Spleen (tissue), 7 donors: Measurements from ENCODE around the gene RNASE2.

ENCODE experiments used
- POLR2A ChIP-seq, 3 donors: fragments of 450-650 bp; IDR thresholded peaks; one replicate each; pipeline ENCODE4 v1.5.1; 2017; ENCODE audit warnings: antibody characterized with exemption in 3 of 3, mild to moderate bottlenecking in 1 of 3
- TF ChIP-seq, protein P1 (sequence below), 11 experiments: fragments of 200-600 bp in 7 of 11; fragments of 450-650 bp in 4 of 11; sonication (generic) in 4 of 11; IDR thresholded peaks in 8 of 11; conservative IDR thresholded peaks in 3 of 11; 1 replicate in 7 of 11; 2 replicates in 4 of 11; pipeline versions ENCODE4 v1.4.0 to v1.8.0; 2016 to 2021; ENCODE audit warnings: antibody characterized with exemption in 11 of 11, inconsistent platforms in 4 of 11, mild to moderate bottlenecking in 1 of 11
- donor health status: DM: no; HTN: no; CAD: no; lungs with moderate emphysema.
- donor health status: DM: no; HTN: no; CAD: no.
- donor health status: DM: no; HTN: no; CAD: no.

- no peak for TF ChIP-seq POLR2A (IDR thresholded peaks at IDR 0.05)
- TF ChIP-seq, protein P1, sequence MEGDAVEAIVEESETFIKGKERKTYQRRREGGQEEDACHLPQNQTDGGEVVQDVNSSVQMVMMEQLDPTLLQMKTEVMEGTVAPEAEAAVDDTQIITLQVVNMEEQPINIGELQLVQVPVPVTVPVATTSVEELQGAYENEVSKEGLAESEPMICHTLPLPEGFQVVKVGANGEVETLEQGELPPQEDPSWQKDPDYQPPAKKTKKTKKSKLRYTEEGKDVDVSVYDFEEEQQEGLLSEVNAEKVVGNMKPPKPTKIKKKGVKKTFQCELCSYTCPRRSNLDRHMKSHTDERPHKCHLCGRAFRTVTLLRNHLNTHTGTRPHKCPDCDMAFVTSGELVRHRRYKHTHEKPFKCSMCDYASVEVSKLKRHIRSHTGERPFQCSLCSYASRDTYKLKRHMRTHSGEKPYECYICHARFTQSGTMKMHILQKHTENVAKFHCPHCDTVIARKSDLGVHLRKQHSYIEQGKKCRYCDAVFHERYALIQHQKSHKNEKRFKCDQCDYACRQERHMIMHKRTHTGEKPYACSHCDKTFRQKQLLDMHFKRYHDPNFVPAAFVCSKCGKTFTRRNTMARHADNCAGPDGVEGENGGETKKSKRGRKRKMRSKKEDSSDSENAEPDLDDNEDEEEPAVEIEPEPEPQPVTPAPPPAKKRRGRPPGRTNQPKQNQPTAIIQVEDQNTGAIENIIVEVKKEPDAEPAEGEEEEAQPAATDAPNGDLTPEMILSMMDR (IDR thresholded peaks at IDR 0.05 in 8 of 11, conservative IDR thresholded peaks at IDR 0.05 in 3 of 11), result no peak
These were observed 23.4 kb downstream of the RNASE2 start for GRCh38 chr14:20978687-20979086.
